HG02798 (cell line): Measurements from ENCODE around the gene DSE.
A peak's percentile ranks its signal among the peaks of the same experiment; 100 is the strongest.

Source experiments
- ATAC-seq: cut with Tn5 transposase; IDR thresholded peaks from one replicate; pipeline ENCODE4 v1.9.1; 2021; ENCODE audit warnings: mild to moderate bottlenecking; ENCODE audit not compliant: unreplicated experiment, poor library complexity

Gene DSE

GRCh38 chr6:116359131-116359530, 11.6 kb upstream of the DSE start:
- ATAC-seq: no peak

DNA sequence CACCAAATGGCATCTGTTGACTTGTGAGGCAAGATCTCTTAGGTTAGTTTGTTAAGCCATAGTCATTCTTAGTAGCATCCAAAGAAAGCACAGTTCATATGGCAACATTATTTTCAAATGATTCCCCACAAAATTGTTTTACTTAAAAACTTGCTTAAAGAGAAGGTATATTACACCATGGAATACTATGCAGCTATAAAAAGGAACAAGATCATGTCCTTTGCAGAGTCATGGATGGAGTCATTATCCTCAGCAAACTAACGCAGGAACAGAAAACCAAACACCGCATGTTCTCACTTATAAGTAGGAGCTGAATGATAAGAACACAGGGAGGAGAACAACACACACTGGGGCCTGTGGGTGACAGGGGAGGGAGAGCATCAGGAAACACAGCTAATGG, 10.9 kb upstream of the DSE start:
- no peak for ATAC-seq

- no peak for ATAC-seq
Observed at GRCh38 chr6:116362276-116362675, 8.5 kb upstream of the DSE start.

GRCh38 chr6:116363759-116364158, 7.0 kb upstream of the DSE start:
- ATAC-seq: no peak

GRCh38 chr6:116364321-116364720, 6.4 kb upstream of the DSE start:
- ATAC-seq: no peak

DNA sequence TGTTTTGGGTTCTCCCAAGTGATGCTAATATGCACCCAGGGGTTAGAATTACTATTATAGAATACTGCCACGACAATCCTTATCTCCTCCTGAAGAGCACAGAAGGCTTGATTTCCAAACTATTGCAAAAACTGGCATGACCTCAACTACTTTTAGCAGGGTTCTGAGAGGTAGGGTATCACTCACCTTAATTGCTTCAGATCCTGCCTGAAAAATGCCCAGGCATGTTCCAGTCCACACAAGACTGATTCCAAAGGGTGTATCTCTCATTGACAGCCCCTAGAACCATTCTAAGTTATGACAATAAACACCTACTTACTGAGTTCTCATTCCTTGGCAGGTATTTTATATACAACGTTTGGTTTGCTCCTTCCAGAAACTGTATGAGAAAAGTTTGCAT, 5.0 kb upstream of the DSE start:
- ATAC-seq: no peak

DNA sequence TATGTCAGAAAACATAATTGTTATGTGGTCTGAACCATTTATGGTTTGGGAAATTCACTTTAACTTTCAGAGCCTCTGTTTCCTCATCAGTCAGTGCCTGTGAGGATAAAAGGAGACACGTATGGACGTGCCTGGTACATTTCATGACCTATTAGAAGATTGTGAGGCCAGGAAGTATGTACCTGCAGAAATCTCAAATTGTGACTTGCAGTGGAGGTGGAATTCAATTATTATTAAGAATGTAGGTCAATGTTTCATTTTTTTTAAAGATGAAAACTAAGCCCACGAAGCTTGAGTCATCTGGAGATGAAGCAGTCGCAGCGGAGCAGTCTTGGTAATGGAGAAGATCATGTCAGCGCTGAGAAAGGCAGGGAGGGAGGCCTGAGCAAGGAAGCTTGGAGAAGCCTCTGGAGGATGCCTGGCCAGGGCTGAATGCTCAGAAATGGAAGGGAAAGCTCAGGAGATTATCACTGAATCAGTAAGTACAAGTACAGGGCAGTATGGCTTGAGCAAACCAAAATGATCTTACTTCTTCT, 3.9 kb upstream of the DSE start:
- ATAC-seq: no peak

DNA sequence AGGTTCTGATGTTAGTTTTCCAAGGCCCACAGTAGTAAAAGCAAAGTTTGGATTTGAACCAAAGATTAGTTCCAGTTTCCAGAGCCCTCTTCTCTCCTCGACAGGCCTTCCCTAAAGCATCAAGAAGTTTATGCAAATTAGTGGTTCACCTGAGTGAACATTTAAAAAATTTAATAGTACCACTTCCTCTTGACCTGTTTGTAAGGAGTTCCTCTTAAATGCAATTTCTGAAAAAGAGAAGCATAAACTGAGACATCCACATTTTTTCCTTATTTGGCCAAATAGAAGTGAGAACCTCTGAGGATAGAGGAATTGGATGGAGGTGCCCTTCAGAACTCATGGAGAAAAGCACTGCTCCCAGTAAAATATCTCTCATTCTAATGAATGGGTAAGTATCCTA, 1.2 kb upstream of the DSE start:
- ATAC-seq: peak; percentile 35

DNA sequence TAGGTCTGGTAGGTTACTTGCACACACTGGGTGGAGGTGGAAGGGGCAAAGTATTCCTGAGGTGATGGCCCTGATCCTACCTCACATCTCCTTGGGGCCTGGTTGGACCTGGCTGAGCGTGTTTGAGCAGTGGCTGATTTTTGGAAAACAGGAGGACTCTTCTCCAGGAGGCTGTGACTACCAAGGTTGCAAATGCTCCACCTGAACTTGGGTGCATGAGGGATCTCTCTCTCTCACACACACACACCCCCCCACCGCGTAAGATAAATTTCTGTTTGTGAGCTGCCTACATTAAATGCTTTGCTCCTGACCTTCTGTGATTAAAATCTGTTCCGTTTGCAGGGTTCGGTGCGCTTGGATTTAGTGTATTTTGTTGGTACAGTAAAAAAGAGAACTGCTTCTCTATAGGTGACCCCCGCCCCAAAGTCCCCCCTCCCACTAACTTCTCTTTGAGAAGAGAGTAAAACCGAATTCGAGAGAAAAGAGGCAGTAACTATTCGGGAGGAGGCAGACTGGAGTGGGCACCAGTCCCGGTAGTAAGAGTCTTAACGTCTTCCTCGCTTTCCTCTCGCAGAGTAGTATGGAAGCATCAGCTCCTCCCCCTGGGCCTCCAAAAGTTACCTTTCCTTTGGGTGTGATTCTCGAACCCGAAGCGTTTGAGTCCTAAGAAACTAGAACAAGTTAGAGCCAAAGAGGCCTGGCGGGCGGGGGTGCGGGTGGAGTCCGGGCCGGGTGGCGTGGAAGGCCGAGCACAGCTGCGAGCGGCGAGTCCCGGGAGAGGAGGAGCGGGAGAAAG, 585 bp upstream of the DSE start:
- peak; percentile 54 for ATAC-seq

GRCh38 chr6:116371120-116371917, 572 bp downstream of the DSE start:
- ATAC-seq: peak; percentile 61

DNA sequence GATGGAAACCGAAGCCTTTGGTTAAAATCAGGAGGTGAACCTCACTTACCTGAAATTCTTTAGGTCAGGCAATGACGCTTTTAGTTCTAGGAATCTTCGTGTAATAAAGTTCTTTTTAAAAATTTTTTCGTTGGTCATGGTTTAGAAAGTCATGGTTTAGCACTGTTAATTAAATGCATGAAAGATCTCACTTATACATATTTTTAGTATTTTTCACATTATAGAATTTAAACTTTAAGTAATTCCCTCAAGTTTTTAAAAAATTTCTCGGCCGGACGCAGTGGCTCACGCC, 1.1 kb downstream of the DSE start:
- ATAC-seq: no peak

GRCh38 chr6:116373300-116373699, 2.6 kb downstream of the DSE start:
- no peak for ATAC-seq

DNA sequence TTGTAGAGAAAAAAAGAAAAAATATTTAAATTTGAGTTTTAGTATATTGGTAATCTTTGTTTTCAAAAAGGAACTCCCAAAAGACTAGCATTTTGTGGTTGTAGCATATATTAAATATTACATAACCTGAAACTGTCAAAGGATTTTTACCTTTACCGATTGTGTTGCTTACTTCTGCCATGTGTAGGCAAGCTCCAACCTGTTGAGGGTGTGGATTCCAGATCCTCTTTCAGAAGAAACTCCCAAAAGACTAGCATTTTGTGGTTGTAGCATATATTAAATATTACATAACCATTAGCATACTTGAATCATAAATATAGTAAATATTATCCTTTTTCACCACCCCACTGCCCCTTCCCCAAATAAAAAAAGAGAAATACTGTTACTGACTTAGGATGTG, 3.2 kb downstream of the DSE start:
- ATAC-seq: no peak

DNA sequence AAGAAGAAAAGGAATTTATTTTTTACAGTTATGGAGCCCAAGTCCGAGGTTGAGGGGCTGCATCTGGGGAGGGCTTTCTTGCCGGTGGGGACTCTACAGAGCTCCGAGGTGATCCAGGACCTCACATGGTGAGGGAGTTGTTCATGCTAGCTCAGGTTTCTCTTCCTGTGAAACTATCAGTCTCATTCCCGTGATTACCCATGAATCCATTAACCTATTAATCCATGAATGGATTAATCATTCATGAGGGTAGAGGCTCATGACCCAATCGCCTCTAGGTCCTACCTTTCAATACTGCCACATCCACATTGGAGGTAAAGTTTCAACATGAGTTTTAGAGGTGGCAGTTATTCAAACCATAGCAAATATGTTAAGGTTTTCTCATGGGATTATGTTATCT, 3.8 kb downstream of the DSE start:
- no peak for ATAC-seq

GRCh38 chr6:116375262-116375661, 4.5 kb downstream of the DSE start:
- no peak for ATAC-seq

GRCh38 chr6:116376149-116376548, 5.4 kb downstream of the DSE start:
- ATAC-seq: no peak

DNA sequence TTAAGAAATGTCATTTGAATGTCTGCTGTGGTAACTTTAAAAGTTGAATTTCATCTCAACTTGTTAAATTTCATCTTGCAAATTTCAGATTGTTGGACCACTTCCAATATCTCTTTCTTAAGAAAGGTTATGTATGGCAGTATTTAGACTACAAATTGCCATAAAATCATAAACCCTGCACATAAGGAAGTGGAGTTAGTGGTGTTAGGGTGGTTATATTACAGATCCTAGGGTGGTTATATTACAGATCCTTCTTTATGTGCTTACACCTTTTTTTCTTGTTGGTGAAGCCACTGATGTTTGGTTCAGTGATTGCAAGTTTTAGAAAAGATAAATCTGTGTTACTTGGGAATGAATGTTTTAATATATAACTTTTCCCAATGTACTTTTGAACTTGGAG, 9.0 kb downstream of the DSE start:
- no peak for ATAC-seq

DNA sequence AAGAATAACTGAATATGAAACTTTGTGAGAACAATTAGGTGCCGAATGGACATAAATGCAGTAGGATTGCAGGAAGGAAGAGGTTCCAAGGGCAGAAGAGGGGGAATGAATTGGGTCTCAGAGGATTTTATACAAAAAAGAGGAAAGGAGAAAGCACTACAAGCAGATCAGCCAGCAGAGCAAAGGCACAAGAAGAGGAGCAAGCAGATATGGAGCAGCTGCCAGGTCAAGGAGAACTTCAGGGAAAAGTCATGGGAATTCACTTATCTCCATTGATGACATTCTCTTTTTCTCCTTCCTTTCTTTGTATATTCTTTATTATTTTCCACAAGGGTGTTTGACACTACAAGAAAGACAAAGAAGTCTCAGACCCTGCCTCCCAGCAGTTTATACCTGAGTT, 9.6 kb downstream of the DSE start:
- no peak for ATAC-seq

GRCh38 chr6:116381000-116381399, 10.3 kb downstream of the DSE start:
- ATAC-seq: no peak

- ATAC-seq: no peak
Observed at GRCh38 chr6:116382587-116382986, 11.8 kb downstream of the DSE start.

GRCh38 chr6:116384727-116385458, 14.1 kb downstream of the DSE start:
- ATAC-seq: no peak
